Panc1 (cell line): ENCODE results near the gene NHS. TPM values are rescaled to one million over a fixed set of nuclear protein-coding genes. Genes with fewer than 3 reads are reported as not detected.

ENCODE experiments used
- ATAC-seq: fragments of 200-7000 bp; cut with Tn5 transposase; 2 replicates; pipeline ENCODE4 v1.9.1; 2020; ENCODE audit warnings: mild to moderate bottlenecking, moderate library complexity
- BruUV-seq: library from RNA; stranded (reverse); fragments of 400-500 nt; replicated peaks from 2 replicates; lab custom pipeline; 2021; lab: Mats Ljungman, UMichigan
- CTCF ChIA-PET: fragments of 300-600 bp; sonication (Branson Sonifier 250); formaldehyde crosslinking; loops from one replicate; lab custom pipeline; 2022; ENCODE audit warnings: antibody characterized with exemption; lab: Charles Lee
- POLR2A ChIA-PET: fragments of 300-600 bp; sonication (Branson Sonifier 250); formaldehyde crosslinking; loops from one replicate; lab custom pipeline; 2022; ENCODE audit warnings: antibody characterized with exemption; lab: Charles Lee
- DNase-seq: peaks from one replicate; pipeline ENCODE4 v3.0.0-alpha.2; 2010; ENCODE audit warnings: low read depth, low spot score
- H3K27ac ChIP-seq: 2 replicates; pipeline ENCODE4 v1.5.1; 2011; ENCODE audit warnings: mild to moderate bottlenecking, low read length, inconsistent platforms
- H3K27me3 ChIP-seq: fragments of 200-500 bp; sonication (Bioruptor generic); 2 replicates; pipeline ENCODE4 v1.6.0; 2014; ENCODE audit warnings: low read length, inconsistent platforms; ENCODE audit not compliant: control insufficient read depth, insufficient read depth
- H3K36me3 ChIP-seq: fragments of 200-500 bp; sonication (Bioruptor generic); 2 replicates; pipeline ENCODE4 v1.5.1; 2014; ENCODE audit warnings: inconsistent platforms, mild to moderate bottlenecking, low read length, moderate library complexity; ENCODE audit not compliant: control insufficient read depth, insufficient read depth
- H3K4me1 ChIP-seq: 2 replicates; pipeline ENCODE4 v1.5.1; 2011; ENCODE audit warnings: inconsistent platforms, mild to moderate bottlenecking, low read length, moderate library complexity; ENCODE audit not compliant: control insufficient read depth, insufficient read depth
- H3K4me3 ChIP-seq, 2 experiments: 2 replicates each; pipeline ENCODE4 v1.5.1; 2011 to 2012; ENCODE audit warnings: low read depth in 2 of 2, low read length in 2 of 2, mild to moderate bottlenecking in 2 of 2, inconsistent platforms in 1 of 2, moderate library complexity in 1 of 2
- H3K9me3 ChIP-seq: fragments of 200-500 bp; sonication (Bioruptor generic); 2 replicates; pipeline ENCODE4 v1.5.1; 2014; ENCODE audit warnings: low read depth, mild to moderate bottlenecking, inconsistent platforms, low read length, moderate library complexity; ENCODE audit not compliant: control insufficient read depth, insufficient read depth
- POLR2AphosphoS5 ChIP-seq: IDR thresholded peaks from 2 replicates; pipeline ENCODE4 v1.6.1; 2012; ENCODE audit warnings: mild to moderate bottlenecking, low read depth, low read length, moderate library complexity
- SIN3A ChIP-seq: IDR thresholded peaks from 2 replicates; pipeline ENCODE4 v1.6.1; 2012; ENCODE audit warnings: low read depth, mild to moderate bottlenecking, low read length, moderate library complexity, borderline replicate concordance; ENCODE audit not compliant: insufficient read depth
- TCF7L2 ChIP-seq: IDR thresholded peaks from 2 replicates; pipeline ENCODE4 v1.6.1; 2011; ENCODE audit warnings: mild to moderate bottlenecking, low read depth, low read length, inconsistent platforms
- in situ Hi-C: cut with HindIII; loops from 2 replicates; pipeline ENCODE4 v1.10.0; 2016; ENCODE audit warnings: low sequenced_read_pairs, low pct_unique_long_range_greater_than_20kb
- intact Hi-C: fragments of 100-400 bp; cut with micrococcal nuclease; formaldehyde crosslinking; loops from one replicate; pipeline ENCODE4 v1.10.0; 2022; ENCODE audit not compliant: unreplicated experiment
- total RNA-seq: library from RNA; stranded (reverse); gene quantifications from one replicate; pipeline ENCODE4 v1.2.1, GENCODE V29; 2021; ENCODE audit not compliant: unreplicated experiment
- TF ChIP-seq, protein P1 (sequence below), 2 experiments: IDR thresholded peaks; 2 replicates each; pipeline ENCODE4 v1.6.1; 2011 to 2012; ENCODE audit warnings: low read depth in 2 of 2, control low read depth in 1 of 2, low read length in 1 of 2, mild to moderate bottlenecking in 1 of 2, moderate library complexity in 1 of 2; ENCODE audit not compliant: insufficient read depth in 1 of 2
- TF ChIP-seq, protein P2 (sequence below): fragments of 450-650 bp; IDR thresholded peaks from 2 replicates; pipeline ENCODE4 v1.5.1; 2017; ENCODE audit warnings: mild to moderate bottlenecking

Gene NHS
- total RNA-seq, 1 experiment from 2014 or later: 0.80 TPM

DNA sequence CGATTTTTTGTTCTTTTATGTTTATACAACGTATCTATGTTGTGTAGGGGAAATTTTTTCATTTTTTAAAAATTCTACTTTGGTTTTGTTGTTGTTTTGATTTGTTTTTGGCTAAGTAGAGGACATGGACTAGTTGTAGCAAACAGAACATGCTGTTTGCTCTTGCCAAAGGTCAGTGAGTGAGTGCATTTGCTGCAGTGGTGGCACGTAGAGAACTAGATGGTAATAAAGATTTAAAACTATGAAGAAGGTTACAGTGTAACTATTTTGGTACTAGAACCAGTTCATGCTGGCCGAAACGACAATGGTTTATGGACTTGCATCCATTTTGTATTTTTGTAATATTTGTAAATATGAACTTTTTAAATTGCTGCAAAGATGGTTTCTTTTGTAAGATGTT is 360.4 kb downstream of the NHS start:
- in situ Hi-C loops: no loop called here
- H3K27ac ChIP-seq: no peak overlapping the region
- H3K9me3 ChIP-seq: no peaks in the 10 kb centered on the region
- H3K4me1 ChIP-seq: no peaks in the 10 kb centered on the region; the same call in 1 of the 2 replicates
- no peaks in the 10 kb centered on the region for H3K36me3 ChIP-seq
- DNase-seq (no peak), ATAC-seq (no peak)
- BruUV-seq: no TSS peak
- TF ChIP-seq TCF7L2 (no peak), SIN3A (no peak), POLR2AphosphoS5 (no peak)
- TF ChIP-seq, protein P1, sequence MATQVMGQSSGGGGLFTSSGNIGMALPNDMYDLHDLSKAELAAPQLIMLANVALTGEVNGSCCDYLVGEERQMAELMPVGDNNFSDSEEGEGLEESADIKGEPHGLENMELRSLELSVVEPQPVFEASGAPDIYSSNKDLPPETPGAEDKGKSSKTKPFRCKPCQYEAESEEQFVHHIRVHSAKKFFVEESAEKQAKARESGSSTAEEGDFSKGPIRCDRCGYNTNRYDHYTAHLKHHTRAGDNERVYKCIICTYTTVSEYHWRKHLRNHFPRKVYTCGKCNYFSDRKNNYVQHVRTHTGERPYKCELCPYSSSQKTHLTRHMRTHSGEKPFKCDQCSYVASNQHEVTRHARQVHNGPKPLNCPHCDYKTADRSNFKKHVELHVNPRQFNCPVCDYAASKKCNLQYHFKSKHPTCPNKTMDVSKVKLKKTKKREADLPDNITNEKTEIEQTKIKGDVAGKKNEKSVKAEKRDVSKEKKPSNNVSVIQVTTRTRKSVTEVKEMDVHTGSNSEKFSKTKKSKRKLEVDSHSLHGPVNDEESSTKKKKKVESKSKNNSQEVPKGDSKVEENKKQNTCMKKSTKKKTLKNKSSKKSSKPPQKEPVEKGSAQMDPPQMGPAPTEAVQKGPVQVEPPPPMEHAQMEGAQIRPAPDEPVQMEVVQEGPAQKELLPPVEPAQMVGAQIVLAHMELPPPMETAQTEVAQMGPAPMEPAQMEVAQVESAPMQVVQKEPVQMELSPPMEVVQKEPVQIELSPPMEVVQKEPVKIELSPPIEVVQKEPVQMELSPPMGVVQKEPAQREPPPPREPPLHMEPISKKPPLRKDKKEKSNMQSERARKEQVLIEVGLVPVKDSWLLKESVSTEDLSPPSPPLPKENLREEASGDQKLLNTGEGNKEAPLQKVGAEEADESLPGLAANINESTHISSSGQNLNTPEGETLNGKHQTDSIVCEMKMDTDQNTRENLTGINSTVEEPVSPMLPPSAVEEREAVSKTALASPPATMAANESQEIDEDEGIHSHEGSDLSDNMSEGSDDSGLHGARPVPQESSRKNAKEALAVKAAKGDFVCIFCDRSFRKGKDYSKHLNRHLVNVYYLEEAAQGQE (IDR thresholded peaks at IDR 0.05; ENCODE audit: insufficient read depth in 1 of 2, low read depth in 2 of 2, low read length in 1 of 2): no peak
- TF ChIP-seq, protein P2, sequence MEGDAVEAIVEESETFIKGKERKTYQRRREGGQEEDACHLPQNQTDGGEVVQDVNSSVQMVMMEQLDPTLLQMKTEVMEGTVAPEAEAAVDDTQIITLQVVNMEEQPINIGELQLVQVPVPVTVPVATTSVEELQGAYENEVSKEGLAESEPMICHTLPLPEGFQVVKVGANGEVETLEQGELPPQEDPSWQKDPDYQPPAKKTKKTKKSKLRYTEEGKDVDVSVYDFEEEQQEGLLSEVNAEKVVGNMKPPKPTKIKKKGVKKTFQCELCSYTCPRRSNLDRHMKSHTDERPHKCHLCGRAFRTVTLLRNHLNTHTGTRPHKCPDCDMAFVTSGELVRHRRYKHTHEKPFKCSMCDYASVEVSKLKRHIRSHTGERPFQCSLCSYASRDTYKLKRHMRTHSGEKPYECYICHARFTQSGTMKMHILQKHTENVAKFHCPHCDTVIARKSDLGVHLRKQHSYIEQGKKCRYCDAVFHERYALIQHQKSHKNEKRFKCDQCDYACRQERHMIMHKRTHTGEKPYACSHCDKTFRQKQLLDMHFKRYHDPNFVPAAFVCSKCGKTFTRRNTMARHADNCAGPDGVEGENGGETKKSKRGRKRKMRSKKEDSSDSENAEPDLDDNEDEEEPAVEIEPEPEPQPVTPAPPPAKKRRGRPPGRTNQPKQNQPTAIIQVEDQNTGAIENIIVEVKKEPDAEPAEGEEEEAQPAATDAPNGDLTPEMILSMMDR: no peak
- POLR2A ChIA-PET: no interaction called here
- H3K4me3 ChIP-seq: no peak overlapping the region
- CTCF ChIA-PET: no interaction called here
- no peaks in the 10 kb centered on the region for H3K27me3 ChIP-seq
- intact Hi-C loops: no loop called here

DNA sequence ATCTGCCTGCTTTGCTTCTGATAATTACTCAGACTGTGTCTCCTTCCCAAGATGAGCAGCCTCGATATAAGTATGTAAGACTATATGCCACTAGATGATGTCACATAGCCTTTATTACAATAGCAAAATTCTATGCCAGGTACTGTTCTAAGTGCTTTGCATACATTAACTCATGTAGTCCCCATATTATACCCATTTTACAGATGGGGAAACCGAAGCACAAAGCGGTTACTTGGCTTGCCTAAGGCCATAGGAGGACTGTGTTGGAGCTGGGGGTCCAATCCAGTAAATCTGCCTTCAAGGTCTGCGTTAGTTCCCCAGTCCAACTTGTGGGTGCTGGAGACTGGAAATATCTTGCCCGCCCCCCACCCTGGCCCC is 361.5 kb downstream of the NHS start:
- DNase-seq (no peak), ATAC-seq (0 out of 2 replicates have a peak, but pooled peaks have one; percentile 6)
- POLR2A ChIA-PET: no interaction called here
- no TSS peak for BruUV-seq
- Histone ChIP-seq H3K9me3 (no peaks in the 10 kb centered on the region), H3K4me3 (peak overlapping the region; percentile 43 to 57), H3K27me3 (no peaks in the 10 kb centered on the region), H3K27ac (peak overlapping the region; percentile 63; the same call in 1 of the 2 replicates), H3K4me1 (peaks cover 4% of the 10 kb centered on the region), H3K36me3 (no peaks in the 10 kb centered on the region)
- in situ Hi-C loops (no loop called here), intact Hi-C loops (no loop called here)
- CTCF ChIA-PET: no interaction called here
- TF ChIP-seq, protein P2: no peak
- TF ChIP-seq TCF7L2: no peak
- TF ChIP-seq POLR2AphosphoS5: no peak
- TF ChIP-seq SIN3A: no peak
- TF ChIP-seq, protein P1 (IDR thresholded peaks at IDR 0.05; ENCODE audit: insufficient read depth in 1 of 2, low read depth in 2 of 2, low read length in 1 of 2): no peak
